GM18867 (cell line): ENCODE results near the gene GRIN1.

Experiments used
- ATAC-seq: cut with Tn5 transposase; IDR thresholded peaks from one replicate; pipeline ENCODE4 v1.9.1; 2021; ENCODE audit warnings: mild to moderate bottlenecking, moderate library complexity; ENCODE audit not compliant: unreplicated experiment

GRIN1 gene

DNA sequence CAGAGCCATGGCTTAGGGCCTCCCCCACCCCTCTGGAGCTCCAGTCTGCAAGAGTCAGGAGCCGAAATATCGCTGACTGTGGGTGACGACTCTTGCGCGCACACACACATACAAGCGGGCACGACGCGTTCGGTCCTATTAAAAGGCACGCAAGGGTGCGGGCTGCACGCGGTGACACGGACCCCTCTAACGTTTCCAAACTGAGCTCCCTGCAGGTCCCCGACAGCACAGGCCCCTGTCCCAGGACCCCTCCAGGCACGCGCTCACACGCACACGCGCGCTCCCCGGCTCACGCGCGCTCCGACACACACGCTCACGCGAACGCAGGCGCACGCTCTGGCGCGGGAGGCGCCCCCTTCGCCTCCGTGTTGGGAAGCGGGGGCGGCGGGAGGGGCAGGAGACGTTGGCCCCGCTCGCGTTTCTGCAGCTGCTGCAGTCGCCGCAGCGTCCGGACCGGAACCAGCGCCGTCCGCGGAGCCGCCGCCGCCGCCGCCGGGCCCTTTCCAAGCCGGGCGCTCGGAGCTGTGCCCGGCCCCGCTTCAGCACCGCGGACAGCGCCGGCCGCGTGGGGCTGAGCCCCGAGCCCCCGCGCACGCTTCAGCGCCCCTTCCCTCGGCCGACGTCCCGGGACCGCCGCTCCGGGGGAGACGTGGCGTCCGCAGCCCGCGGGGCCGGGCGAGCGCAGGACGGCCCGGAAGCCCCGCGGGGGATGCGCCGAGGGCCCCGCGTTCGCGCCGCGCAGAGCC, at the start of gene GRIN1:
Gene GRIN1 (plus strand): TSS at position 433 of the 746 bp plus-strand sequence. CDS start 333 bp downstream, outside the sequence.
- ATAC-seq: no peak

DNA sequence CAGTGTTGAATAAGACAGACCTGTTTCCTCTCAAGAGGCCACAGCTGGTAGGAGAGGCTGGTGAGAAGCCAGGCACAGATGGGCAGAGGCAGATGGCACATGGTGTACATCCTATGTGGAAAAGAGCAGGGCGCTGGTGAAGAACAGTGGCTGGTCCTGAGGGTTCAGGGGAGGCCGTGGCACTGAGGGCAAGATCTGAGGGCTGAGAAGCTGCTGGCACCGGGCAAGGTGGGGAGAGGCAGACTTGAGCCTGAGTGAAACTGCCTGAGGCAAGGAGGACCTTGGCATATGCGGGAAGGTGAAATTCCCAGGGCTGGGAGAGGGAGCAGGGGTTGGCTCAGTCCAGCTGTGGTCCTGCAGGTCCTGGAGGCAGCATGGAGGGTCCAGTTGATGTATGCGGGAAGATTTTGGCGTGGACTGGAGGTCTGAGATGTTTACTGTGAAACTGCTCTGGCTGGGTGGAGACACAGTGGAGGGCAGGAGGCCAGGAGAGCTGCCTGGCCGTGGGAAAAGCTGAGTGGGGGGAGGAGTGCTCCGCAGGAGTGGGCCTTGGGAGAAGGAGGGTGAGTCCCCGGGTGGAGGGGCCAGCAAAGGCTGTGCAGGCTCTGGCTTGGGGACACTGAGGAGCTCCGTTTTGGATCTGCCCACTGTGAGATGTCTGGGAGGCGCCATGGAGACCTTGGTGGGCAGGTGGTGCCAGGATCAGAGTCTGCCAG, 49.6 kb upstream of the GRIN1 start:
- no peak for ATAC-seq

DNA sequence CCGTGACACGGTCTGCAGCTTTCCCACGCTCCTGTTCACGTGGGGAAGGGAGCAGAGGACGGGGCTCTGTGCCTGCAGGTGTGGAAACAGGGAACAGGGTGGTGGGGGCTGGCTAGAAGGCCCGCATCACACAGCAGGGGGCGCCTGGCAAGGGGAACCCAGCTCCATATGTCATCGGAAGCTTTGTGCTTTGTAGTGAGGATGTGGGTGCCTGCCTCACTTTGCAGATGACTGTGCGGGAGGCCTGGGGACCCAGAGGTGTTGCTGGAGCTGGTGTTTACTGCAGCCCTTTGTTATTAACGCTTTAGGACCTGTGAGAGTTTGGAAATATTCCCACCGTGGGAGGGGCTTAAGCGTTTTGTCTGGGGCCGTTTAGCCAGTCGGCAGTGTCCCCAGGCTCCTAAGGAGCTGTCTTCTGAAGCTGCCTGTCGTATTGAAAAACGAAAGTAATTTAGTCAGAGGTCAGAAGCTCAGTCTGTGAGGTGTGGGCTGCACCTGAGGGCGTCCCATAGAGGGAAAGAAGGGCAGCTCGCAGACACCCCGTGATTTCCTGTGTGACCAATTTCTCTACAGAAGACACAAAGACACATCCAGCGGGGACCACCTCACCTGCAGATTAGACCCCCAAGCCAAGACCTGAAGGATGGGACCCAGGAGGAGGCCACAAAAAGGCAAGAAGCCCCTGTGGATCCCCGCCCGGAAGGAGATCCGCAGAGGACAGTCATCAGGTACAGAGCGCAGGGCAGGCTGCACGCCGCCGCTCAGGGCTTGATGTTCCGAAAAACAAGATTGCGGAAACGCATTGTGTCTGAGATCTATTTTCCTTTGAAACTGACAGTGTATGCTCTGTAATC, 43.1 kb upstream of the GRIN1 start:
- peak; percentile 77 for ATAC-seq

DNA sequence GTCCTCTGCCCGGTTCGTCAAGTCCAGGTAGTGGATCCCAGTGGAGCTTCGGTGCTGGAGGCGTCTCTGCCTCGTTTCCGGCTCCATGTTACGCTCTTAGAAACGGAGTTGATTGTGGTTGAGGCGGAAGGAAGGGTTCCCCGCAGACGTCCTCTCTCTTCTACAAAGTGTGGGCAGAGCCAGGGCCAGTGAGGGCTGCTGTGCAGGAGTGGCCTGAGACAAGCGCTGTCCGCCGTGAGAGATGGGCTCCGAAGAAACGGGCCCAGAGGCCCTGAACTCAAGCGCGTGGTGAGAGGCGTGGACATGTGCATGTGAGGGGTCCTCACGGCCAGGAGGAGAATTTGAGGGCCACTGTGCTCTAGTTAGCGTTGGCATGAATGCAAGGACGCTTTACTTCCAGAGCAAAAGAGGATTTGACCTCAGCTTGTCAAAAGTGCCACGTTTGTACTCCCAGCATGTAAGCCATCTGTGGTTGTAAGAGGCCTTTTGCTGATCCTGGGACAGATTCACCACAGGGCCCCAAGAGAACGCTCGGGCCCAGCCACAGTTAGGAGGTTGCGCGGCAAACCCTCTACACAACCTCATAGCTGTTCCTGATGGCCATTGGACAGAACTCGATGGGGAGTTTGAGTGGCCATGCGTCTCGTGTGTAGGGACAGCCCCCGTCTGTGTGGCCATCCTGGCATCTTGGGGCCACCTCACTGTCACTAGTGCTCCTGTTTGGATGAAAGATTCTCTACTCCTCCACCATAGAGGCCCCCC, 42.0 kb upstream of the GRIN1 start:
- ATAC-seq: no peak

DNA sequence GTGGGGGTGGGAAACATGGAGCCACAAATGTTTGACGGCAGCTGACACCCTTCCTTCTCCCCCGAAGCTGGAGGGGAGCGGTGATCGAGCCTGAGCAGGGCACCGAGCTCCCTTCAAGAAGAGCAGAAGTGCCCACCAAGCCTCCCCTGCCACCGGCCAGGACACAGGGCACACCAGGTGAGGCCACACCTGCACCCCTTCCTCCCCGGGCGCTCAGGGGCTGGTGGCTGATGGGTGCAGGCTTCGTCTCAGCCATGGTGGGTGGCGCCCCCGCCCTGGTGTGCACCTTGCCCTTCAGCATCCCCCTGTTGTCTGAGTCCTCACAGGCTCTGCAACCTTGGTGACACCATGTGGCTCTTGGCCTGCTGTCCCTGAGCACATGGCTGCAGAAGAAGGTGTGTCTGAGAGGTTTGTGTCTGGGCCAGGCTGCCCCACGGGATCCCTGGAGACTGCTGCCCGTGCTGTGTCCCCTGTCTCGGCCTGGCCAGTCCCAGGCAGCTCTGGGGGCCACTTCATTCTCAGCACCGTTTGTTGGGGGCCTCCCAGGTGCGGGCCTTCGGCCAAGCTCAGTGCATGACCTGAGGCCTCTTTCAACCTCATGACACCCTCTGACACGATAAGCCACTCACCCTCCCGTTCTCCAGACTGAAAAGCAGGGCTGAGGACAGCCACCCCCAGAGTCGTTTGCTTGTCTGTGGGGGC, 41.0 kb upstream of the GRIN1 start:
- no peak for ATAC-seq

DNA sequence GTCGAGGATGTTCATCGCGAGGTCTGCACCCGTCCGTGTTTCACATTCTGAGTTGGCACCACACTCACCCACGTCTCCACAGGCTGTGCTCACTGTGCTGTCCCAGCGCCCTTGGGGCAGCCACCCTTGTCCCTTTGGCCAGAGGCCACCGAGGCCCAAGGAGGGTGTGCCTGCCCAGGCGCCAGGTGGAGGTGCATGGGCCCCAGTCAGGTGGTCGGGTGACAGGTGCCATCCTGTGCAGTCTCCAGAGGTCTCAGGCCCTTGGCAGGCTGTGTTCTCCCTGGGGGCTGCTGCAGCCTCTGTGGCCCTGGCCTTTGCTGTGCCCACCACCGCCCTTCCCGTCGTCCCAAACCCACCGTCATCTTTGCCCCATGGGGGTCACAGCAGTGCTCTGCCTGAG, 39.7 kb upstream of the GRIN1 start:
- ATAC-seq: no peak

DNA sequence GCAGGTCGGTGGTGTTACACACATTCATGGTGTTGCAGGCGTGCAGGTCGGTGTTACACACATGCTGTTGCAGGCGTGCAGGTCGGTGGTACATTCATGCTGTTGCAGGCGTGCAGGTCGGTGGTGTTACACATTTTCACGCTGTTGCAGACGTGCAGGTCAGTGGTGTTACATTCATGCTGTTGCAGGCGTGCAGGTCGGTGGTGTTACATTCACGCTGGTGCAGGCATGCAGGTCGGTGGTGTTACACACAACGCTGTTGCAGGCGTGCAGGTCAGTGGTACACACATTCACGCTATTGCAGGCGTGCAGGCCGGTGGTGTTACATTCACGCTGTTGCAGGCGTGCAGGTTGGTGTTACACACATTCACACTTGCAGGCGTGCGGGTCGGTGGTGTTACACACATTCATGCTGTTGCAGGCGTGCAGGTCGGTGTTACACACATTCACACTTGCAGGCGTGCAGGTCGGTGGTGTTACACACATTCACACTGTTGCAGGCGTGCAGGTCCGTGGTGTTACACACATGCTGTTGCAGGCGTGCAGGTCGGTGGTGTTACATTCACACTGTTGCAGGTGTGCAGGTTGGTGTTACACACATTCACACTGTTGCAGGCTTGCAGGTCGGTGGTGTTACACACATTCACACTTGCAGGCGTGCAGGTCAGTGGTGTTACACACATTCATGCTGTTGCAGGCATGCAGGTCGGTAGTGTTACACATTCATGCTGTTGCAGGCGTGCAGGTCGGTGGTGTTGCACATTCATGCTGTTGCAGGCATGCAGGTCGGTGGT, 35.6 kb upstream of the GRIN1 start:
- no peak for ATAC-seq

DNA sequence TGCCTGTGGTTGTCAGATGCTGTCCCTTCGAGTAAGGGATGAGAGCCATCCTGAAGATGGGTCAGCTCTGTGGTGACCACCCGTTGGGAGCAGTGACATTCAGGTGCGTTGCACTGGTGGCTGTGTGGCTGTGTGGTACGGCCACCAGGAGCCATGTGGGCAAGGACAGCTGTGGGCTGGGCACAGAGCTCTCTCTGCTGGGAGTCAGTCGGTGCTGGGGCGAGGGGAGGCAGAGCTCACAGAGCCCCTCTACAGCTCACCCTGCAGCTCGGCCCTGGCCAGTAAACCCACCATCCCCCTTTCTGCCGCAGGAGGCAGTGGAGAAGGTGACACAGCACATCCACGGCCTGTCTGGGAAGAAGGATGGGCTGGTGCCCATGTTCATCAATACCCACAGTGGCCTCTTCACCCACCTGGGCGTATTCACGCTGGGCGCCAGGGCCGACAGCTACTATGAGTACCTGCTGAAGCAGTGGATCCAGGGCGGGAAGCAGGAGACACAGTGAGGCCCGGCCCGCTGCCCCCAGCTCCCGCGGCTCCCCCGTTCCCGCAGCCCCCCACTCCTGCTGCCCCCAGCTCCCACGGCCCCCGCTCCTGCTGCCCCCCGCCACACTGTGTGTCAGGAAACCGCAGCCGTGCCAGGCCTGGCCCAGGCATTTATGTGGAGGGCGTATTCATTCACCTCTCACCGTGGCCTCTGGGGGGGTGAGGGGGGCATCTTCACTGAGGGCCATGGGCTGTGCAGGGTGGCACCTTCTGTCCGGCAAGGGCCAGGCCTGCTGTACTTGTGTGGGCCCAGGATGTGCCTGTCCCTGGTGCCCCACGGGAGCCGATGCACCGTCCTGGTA, 32.9 kb upstream of the GRIN1 start:
- no peak for ATAC-seq

DNA sequence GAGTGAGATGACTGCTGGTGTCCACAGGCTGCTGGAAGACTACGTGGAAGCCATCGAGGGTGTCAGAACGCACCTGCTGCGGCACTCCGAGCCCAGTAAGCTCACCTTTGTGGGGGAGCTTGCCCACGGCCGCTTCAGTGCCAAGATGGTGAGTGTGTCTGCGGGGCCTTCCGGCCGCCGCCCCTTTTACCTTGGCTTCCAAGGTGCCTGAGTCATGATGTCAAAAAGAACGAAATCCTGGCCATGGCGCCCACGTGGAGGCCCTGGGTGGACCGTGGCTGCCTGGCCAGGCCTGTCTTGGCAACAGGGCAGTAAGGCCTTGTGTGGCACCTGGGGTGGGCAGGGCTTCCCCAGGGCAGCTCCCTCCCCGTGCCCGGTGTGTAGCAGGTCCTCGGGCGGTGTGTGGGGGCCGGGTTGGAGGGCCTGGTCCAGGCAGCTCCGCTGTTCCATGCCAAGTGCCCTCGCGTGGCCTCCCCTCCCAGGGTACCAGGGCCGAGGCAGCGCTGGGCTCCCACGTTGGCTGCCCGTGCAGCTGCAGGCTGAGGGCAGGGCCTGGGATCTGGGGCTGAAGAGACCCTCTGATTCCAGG, 32.2 kb upstream of the GRIN1 start:
- ATAC-seq: no peak

DNA sequence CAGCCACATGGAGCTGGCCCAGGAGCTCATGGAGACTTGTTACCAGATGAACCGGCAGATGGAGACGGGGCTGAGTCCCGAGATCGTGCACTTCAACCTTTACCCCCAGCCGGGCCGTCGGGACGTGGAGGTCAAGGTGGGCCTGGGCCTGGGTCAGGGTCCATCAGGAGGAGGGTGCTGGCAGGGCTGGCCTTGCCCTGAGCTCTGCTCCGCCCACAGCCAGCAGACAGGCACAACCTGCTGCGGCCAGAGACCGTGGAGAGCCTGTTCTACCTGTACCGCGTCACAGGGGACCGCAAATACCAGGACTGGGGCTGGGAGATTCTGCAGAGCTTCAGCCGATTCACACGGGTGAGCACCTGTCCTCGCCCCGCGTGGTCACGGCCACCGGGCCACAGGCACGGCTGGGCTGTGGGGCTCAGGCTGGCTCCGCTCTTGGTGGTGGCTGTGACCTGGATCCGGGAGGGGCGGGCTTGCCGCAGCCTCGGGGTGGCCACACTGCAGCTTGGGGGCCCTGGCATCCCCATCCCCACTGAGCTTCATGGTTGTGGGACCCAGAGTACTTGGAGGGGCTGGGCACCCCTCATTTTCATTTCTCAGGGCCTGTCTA, 31.5 kb upstream of the GRIN1 start:
- no peak for ATAC-seq

DNA sequence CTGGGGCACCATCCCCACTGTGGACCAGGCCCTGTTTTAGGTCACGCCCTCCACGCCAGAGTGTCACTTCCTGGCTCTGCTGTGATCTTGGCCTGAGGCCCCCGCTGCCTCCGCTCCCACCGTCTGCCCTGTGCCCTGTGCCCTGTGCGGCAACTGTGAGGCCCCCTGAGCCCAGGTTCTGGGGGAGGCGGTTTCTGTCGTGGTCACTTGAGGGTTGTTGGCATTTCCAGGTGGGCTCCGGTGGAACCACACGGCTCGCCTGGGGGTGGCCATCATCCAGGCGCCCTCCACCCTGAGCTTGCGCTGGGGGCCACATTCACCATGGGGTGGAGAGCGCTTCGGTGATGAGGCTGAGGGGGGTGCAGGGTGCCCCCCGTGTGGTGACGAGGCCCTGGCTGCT, 31.0 kb upstream of the GRIN1 start:
- no peak for ATAC-seq

DNA sequence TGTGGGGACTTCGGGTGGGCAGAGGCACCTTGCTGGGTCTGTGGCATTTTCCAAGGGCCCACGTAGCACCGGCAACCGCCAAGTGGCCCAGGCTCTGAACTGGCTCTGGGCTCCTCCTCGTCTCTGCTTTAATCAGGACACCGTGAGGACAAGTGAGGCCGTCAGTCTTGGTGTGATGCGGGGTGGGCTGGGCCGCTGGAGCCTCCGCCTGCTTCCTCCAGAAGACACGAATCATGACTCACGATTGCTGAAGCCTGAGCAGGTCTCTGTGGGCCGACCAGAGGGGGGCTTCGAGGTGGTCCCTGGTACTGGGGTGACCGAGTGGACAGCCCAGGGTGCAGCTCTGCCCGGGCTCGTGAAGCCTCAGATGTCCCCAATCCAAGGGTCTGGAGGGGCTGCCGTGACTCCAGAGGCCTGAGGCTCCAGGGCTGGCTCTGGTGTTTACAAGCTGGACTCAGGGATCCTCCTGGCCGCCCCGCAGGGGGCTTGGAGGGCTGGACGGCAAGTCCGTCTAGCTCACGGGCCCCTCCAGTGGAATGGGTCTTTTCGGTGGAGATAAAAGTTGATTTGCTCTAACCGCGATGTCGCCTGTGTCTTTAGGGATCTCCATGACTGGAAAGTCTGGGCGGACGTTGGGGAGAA, 30.2 kb upstream of the GRIN1 start:
- no peak for ATAC-seq

DNA sequence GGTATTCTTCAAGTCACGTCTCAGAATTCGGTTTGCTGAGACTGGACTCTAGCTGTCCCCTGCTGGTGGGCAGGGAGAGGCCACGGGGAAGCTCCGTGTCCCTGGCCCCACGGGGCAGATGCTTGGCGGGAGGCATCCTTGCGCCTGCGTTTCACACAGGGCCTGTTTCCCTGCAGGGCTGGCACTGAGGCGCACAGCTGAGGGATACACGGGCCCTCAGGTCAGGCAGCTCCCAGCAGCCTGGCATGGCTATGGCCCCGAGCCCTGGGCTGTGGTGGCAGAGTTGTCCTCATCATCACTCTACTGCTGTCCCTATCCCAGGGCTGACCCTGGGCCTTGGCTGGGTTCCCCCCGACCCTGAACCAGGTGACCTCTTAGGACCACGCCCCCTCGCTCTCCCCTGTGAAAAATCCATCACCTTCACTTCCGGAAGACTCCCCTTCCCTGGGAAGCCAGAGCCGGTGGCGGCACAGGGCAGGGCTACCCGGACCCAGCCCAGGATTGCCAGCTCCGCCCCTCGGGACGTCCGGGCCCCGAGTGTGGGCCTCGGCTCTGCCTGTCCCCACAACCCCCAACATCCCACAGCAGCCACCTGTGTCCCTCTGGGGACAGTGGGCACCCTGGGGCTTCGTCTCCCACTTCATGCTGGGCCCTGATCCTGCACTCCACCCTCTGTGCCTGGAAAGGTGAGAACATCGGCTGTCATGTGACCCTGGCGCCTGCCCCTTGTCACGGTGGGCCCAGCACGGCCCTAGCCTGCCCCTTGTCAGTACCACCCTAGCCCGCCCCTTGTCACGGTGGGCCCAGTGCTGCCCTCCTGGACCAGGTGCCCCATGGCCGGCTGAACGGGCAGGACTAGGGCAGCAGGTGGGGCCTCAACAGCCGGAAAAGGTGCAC, 29.5 kb upstream of the GRIN1 start:
- no peak for ATAC-seq

DNA sequence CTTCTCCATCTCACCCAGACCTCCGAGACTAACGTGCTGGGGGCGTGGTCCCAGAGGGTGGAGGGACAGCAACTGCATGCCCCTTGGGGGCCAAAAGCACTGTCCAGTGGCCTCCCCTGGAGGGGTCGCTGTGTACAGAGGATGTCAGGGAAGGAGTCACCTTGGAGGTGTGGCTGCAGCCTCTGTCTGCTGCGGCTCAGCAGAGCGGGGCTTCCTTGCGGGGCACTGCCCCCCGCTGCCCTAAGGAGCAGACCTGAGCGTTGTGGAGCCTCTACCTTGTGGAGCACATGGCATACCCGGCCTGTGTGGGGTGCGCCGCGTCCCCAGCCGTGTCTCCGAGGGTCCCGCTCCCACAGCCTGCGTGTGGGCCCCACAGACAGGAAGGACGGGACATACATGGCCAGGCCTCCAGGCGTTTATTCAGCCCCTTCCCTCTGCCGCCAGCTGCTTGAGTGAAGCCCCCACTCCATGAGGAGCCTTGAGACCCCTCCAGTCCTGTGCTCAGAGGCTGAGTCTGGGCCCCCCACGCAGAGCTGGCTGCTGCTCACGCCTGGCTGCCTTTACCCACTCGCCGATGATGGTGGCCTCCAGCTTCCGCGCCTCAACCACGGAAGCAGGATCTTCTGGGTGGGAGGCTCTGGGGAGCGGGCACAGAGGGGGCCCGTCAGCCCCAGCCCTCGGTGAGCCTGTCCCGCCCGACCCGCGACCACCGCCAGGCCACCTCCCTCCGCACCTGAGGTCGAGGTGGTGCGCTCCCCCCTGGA, 28.6 kb upstream of the GRIN1 start:
- no peak for ATAC-seq
